Right lobe of liver (tissue), 6 donors: Measurements from ENCODE around the gene TFR2. TPM values are rescaled to one million over a fixed set of nuclear protein-coding genes. Genes with fewer than 3 reads are reported as not detected.

Experiments
- ATAC-seq, 4 donors: fragments of 200-7000 bp; cut with Tn5 transposase; one replicate each; pipeline ENCODE4 v1.9.1; 2020; ENCODE audit warnings: mild to moderate bottlenecking in 4 of 4, moderate library complexity in 4 of 4
- DNase-seq, 3 donors: peaks; one replicate each; pipeline ENCODE4 v3.0.0-alpha.2; 2020
- H3K27ac ChIP-seq, 3 donors: fragments of 200-600 bp; one replicate each; pipeline ENCODE4 v1.8.0; 2022
- H3K27me3 ChIP-seq, 2 donors: fragments of 200-600 bp; one replicate each; pipeline ENCODE4 v1.8.0; 2022
- H3K36me3 ChIP-seq, 4 donors: fragments of 200-600 bp; sonication (generic) in 1 of 4; one replicate each; pipeline versions ENCODE4 v1.5.1 to v1.8.0; 2017 to 2022; ENCODE audit warnings: control low read depth in 1 of 4
- H3K4me1 ChIP-seq, 4 donors: fragments of 200-600 bp; sonication (generic) in 1 of 4; one replicate each; pipeline versions ENCODE4 v1.5.1 to v1.8.0; 2017 to 2022; ENCODE audit warnings: control low read depth in 1 of 4
- H3K4me3 ChIP-seq, 3 donors: fragments of 200-600 bp; one replicate each; pipeline ENCODE4 v1.8.0; 2022
- H3K9me3 ChIP-seq, 4 donors: fragments of 200-600 bp; sonication (generic) in 1 of 4; one replicate each; pipeline versions ENCODE4 v1.5.1 to v1.8.0; 2017 to 2022; ENCODE audit warnings: control low read depth in 1 of 4
- POLR2A ChIP-seq: fragments of 450-650 bp; IDR thresholded peaks from one replicate; pipeline ENCODE4 v1.6.1; 2017; ENCODE audit warnings: antibody characterized with exemption, mild to moderate bottlenecking
- WGBS: methylation state at CpG from one replicate; pipeline ENCODE4 v1.1.6; 2018; ENCODE audit warnings: low coverage, low lambda C conversion rate; ENCODE audit not compliant: insufficient coverage; ENCODE audit errors: missing lambda C conversion rate; 5-methylcytosine and 5-hydroxymethylcytosine counted together
- intact Hi-C, 2 donors: fragments of 100-400 bp; cut with DNase I; formaldehyde crosslinking; loops; one replicate each; pipeline versions ENCODE4 v1.11.2 to v1.14.1; 2022
- total RNA-seq, 6 experiments: library from RNA; depleted of rRNA in 2 of 6; stranded (reverse); fragments of >200 nt in 2 of 6; fragmentation: NEBNext Ultra II Directional in 3 of 6; extraction: Animal tissue kit (Norgen Biotek cat#: 25700) in 3 of 6; gene quantifications; one replicate each; pipeline versions ENCODE4 v1.1.0 to v1.2.4, GENCODE V29; 2016 to 2023
- TF ChIP-seq, protein P1 (sequence below), 4 donors: fragments of 200-600 bp in 3 of 4; fragments of 450-650 bp in 1 of 4; IDR thresholded peaks; one replicate each; pipeline versions ENCODE4 v1.5.1 to v1.8.0; 2016 to 2022; ENCODE audit warnings: antibody characterized with exemption in 4 of 4, mild to moderate bottlenecking in 2 of 4
- donor health status: DM: no; HTN: yes; CAD: no.
- donor health status: DM: no; HTN: no; CAD: no.
- donor health status: DM: no; HTN: no; CAD: no.
- donor health status: DM: no; HTN: yes; CAD: no.
- donor health status: DM: no; HTN: yes; CAD: no.

TFR2 gene
- total RNA-seq, 6 experiments from 2014 or later: 413 to 669 (median 501) TPM

DNA sequence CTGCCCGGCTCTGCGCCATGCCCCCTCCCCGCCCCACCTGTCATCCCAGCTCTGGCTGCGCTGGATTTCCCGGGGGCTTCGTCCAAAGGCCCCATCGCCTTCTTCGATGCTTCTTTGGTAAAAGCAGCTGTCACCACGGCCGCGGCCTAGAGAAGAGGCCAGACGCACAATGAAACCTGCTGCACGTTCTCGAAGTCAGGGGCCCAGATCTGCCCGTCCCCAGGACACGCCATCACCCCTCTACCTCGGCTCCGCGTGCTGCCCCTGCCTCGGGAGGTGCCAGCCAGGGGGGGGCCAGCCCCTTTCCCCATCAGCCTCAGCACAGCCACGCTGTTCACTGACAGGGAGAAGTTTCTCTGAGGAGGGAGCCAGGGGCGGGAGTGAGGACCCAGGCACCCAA lies 45.9 kb upstream of the TFR2 start:
- WGBS: 86% methylated on average over 10 of the region's 22 CpGs
- H3K27ac ChIP-seq: no peak overlapping the region
- peaks cover 2 to 10% (median 4%) of the 10 kb centered on the region in 4 donors for H3K4me1 ChIP-seq
- H3K9me3 ChIP-seq: no peaks in the 10 kb centered on the region
- no peak for TF ChIP-seq POLR2A
- H3K4me3 ChIP-seq: no peak overlapping the region
- DNase-seq (no peak), ATAC-seq (no peak)
- no peaks in the 10 kb centered on the region for H3K27me3 ChIP-seq
- intact Hi-C loops: loop anchor here (10.0 kb wide), 3 partner anchors 52 to 212 kb away; partner anchors contain the start of gene TSC22D4 (in 2 of the 2)
- H3K36me3 ChIP-seq: peaks cover 0 to 64% (median 26%) of the 10 kb centered on the region in 4 donors

DNA sequence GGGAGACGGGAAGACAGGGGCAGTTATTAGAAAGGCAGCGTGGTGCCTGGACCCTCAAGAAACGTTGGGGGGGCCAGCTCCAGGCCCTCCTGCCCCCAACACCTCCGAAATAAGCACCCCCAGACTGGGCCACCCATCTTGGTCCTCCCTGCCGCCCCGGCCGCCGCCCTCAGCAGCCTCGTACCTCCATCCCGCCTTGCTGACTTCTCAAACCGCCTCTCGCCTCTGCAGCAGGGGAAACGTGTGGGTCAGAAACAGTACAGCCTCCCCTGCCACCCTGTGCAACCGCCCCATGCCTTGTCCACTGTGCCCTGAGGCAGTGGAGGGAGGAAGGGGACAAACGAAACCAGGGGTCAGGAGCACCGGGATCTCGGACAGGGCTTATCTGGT lies 45.5 kb upstream of the TFR2 start:
- Histone ChIP-seq H3K4me3 (no peak overlapping the region), H3K36me3 (peaks cover 0 to 68% (median 28%) of the 10 kb centered on the region in 4 donors), H3K27ac (no peak overlapping the region), H3K9me3 (no peaks in the 10 kb centered on the region), H3K4me1 (peaks cover 0 to 5% (median 1%) of the 10 kb centered on the region in 4 donors), H3K27me3 (no peaks in the 10 kb centered on the region)
- TF ChIP-seq, protein P1, sequence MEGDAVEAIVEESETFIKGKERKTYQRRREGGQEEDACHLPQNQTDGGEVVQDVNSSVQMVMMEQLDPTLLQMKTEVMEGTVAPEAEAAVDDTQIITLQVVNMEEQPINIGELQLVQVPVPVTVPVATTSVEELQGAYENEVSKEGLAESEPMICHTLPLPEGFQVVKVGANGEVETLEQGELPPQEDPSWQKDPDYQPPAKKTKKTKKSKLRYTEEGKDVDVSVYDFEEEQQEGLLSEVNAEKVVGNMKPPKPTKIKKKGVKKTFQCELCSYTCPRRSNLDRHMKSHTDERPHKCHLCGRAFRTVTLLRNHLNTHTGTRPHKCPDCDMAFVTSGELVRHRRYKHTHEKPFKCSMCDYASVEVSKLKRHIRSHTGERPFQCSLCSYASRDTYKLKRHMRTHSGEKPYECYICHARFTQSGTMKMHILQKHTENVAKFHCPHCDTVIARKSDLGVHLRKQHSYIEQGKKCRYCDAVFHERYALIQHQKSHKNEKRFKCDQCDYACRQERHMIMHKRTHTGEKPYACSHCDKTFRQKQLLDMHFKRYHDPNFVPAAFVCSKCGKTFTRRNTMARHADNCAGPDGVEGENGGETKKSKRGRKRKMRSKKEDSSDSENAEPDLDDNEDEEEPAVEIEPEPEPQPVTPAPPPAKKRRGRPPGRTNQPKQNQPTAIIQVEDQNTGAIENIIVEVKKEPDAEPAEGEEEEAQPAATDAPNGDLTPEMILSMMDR (IDR thresholded peaks at IDR 0.05): no peak
- TF ChIP-seq POLR2A: no peak
- no peak for ATAC-seq
- DNase-seq: peak in 1 of 3 donors; percentile 48
- intact Hi-C loops: loop anchor here (10.0 kb wide), 3 partner anchors 52 to 212 kb away; partner anchors contain the start of gene TSC22D4 (in 2 of the 2)
- no CpG with 5 or more reads among the region's 17 CpGs for WGBS

DNA sequence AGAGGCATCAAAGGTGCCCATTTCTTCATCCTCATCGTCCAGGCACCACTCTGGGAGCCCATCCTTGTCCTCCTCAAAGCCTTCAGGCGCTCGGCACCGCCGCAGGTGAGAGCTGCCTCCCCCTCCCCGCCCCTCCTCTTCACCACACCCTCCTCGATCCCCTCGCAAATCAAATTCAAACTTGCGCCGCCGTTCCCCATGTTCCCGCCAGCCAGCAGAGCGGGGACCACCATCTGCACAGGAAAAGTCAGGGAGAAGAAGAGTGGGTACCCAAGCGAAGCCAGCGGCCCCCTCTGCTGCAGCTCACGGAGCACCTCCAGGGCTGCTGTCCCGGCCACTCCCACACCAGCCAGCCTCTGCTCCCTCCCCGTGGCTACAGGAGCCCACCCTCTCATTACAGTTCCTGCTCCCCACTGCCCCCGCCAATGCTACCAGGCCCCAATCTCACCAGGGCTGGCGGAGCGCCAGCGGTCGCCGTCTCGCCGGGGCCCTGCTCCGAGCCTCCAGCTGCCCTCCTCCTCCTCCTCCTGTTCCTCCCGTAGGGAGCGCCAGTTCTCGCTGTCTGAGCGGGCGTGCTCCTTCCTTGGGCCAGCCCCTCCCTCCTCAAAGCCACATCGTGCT lies 45.0 kb upstream of the TFR2 start:
- Histone ChIP-seq H3K9me3 (no peaks in the 10 kb centered on the region), H3K4me3 (no peak overlapping the region), H3K36me3 (peaks cover 0 to 73% (median 32%) of the 10 kb centered on the region in 4 donors), H3K27me3 (no peaks in the 10 kb centered on the region), H3K27ac (no peak overlapping the region), H3K4me1 (peaks cover 0 to under 1% (median 0%) of the 10 kb centered on the region in 4 donors)
- intact Hi-C loops: loop anchor here (10.0 kb wide), 3 partner anchors 52 to 212 kb away; partner anchors contain the start of gene TSC22D4 (in 2 of the 2)
- WGBS: 90% methylated on average over 8 of the region's 33 CpGs
- no peak for ATAC-seq
- TF ChIP-seq, protein P1 (IDR thresholded peaks at IDR 0.05): no peak
- TF ChIP-seq POLR2A: no peak
- peak in 1 of 3 donors; percentile 53 for DNase-seq

DNA sequence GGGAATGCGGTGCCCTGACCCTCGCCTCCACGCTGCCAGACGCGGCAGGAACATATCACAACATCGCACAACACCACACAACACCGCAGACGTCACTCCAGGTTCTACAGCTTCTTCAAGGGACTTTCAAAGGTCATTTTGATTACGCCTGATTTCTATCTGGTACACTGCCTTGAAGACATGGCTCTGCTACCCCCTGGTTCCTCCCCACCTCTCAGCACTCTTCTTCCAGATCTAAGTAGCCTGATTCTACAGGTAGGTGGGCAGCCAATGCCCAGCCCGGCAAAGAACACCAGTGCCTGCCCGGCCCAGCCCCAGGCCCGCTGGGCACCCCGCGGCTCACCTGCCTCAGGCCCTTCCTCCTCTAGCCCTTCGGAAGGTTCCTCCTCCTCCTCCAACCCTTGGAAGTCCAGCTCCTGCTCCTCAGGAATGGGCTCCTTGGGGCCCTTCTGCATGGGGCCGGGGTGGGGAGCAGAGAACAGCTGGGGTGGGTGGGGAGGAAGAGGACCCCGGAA lies 44.3 kb upstream of the TFR2 start:
- H3K4me3 ChIP-seq: no peak overlapping the region
- intact Hi-C loops: loop anchor here (10.0 kb wide), 3 partner anchors 51 to 211 kb away; partner anchors contain the start of gene TSC22D4 (in 2 of the 2)
- no peaks in the 10 kb centered on the region for H3K4me1 ChIP-seq
- no peak for TF ChIP-seq POLR2A
- TF ChIP-seq, protein P1 (IDR thresholded peaks at IDR 0.05): no peak
- no peaks in the 10 kb centered on the region for H3K9me3 ChIP-seq
- WGBS: 90% methylated on average over 4 of the region's 17 CpGs
- DNase-seq (no peak), ATAC-seq (no peak)
- no peak overlapping the region for H3K27ac ChIP-seq
- no peaks in the 10 kb centered on the region for H3K27me3 ChIP-seq
- peaks cover 0 to 74% (median 32%) of the 10 kb centered on the region in 4 donors for H3K36me3 ChIP-seq

DNA sequence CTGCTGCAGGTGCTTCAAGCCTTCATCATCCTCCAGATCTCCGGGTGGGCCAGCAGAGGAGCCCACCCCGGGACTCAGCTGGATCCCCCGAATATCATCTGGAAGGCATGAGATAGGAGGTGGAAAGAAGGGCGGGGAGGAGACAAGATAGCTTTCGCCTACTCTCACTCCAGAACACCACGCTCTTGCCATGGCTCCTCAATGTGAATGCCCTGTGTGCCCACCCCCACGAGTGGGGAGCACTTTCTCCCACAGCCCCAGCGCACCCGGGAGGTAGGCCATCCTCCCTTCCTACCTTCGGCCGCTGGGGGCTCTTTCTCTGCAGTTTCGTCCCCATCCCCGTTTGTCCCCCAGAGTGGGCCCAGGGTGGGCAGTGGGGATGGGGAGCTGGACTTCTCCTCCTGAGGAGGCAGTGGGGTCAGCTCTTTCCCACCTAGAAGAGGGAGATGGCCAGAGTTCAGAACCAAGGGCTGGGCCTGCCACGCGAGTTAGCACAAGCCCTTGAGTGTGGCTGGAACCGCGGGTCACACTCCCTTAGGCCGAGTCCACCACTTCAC lies 43.8 kb upstream of the TFR2 start:
- intact Hi-C loops: loop anchor here (10.0 kb wide), 3 partner anchors 50 to 210 kb away; partner anchors contain the start of gene TSC22D4 (in 2 of the 2)

More for the DNA sequence above, 43.8 kb upstream of the TFR2 start:
- 53% methylated on average over 3 of the region's 18 CpGs for WGBS
- Histone ChIP-seq H3K4me1 (no peaks in the 10 kb centered on the region), H3K27me3 (no peaks in the 10 kb centered on the region), H3K9me3 (no peaks in the 10 kb centered on the region), H3K4me3 (no peak overlapping the region), H3K36me3 (peaks cover 0 to 74% (median 32%) of the 10 kb centered on the region in 4 donors), H3K27ac (no peak overlapping the region)
- ATAC-seq (no peak), DNase-seq (no peak)
- TF ChIP-seq POLR2A: no peak
- TF ChIP-seq, protein P1 (IDR thresholded peaks at IDR 0.05): no peak
